SK-N-SH treated with all-trans-retinoic acid at 6 μM for 48 hours (cell line): ENCODE measurements around the gene GTF2H1.

Source experiments
- ATAC-seq: fragments of 200-7000 bp; cut with Tn5 transposase; 3 replicates; pipeline ENCODE4 v1.9.1; 2020; ENCODE audit warnings: mild to moderate bottlenecking, moderate library complexity
- ARNTL ChIP-seq: fragments of 450-650 bp; formaldehyde crosslinking; IDR thresholded peaks from 2 replicates; pipeline ENCODE4 v1.5.0; 2020; ENCODE audit warnings: low read depth, mild to moderate bottlenecking, moderate library complexity, borderline replicate concordance
- BACH2 ChIP-seq: fragments of 250-450 bp; sonication (Bioruptor Pico); IDR thresholded peaks from 2 replicates; pipeline ENCODE4 v1.9.0; 2021; ENCODE audit warnings: mild to moderate bottlenecking, borderline replicate concordance
- ESRRG ChIP-seq: fragments of 250-450 bp; sonication (Bioruptor Pico); IDR thresholded peaks from 2 replicates; pipeline ENCODE4 v1.6.1; 2021; ENCODE audit warnings: mild to moderate bottlenecking
- GLIS3 ChIP-seq: fragments of 250-450 bp; sonication (Bioruptor Pico); IDR thresholded peaks from 2 replicates; pipeline ENCODE4 v1.5.0; 2020; ENCODE audit warnings: mild to moderate bottlenecking, moderate library complexity
- ISL1 ChIP-seq: fragments of 250-450 bp; sonication (Bioruptor Pico); IDR thresholded peaks from 2 replicates; pipeline ENCODE4 v2.1.2; 2022; ENCODE audit warnings: mild to moderate bottlenecking, moderate library complexity
- RARB ChIP-seq: fragments of 250-450 bp; sonication (Bioruptor Pico); IDR thresholded peaks from 2 replicates; pipeline ENCODE4 v1.8.0; 2021; ENCODE audit warnings: mild to moderate bottlenecking, moderate library complexity
- SNAI2 ChIP-seq: fragments of 250-450 bp; sonication (Bioruptor Pico); IDR thresholded peaks from 2 replicates; pipeline ENCODE4 v1.5.0; 2020; ENCODE audit warnings: mild to moderate bottlenecking, moderate library complexity
- TCF4 ChIP-seq: fragments of 250-450 bp; sonication (Bioruptor Pico); IDR thresholded peaks from 2 replicates; pipeline ENCODE4 v1.8.0; 2021; ENCODE audit warnings: mild to moderate bottlenecking, moderate library complexity, borderline replicate concordance
- TOX ChIP-seq: fragments of 250-450 bp; sonication (Bioruptor Pico); IDR thresholded peaks from 2 replicates; pipeline ENCODE4 v1.8.0; 2021; ENCODE audit warnings: mild to moderate bottlenecking, moderate library complexity, borderline replicate concordance
- ZFP3 ChIP-seq: fragments of 250-450 bp; sonication (Bioruptor Pico); IDR thresholded peaks from 2 replicates; pipeline ENCODE4 v1.5.0; 2020; ENCODE audit warnings: mild to moderate bottlenecking, moderate library complexity
- ZFP30 ChIP-seq: fragments of 450-650 bp; formaldehyde crosslinking; IDR thresholded peaks from 2 replicates; pipeline ENCODE4 v1.5.0; 2022; ENCODE audit warnings: mild to moderate bottlenecking, moderate library complexity
- ZNF565 ChIP-seq: fragments of 450-650 bp; formaldehyde crosslinking; conservative IDR thresholded peaks from 2 replicates; pipeline ENCODE4 v1.5.0; 2020; ENCODE audit warnings: low read depth, mild to moderate bottlenecking, moderate library complexity
- ZNF70 ChIP-seq: fragments of 450-650 bp; formaldehyde crosslinking; IDR thresholded peaks from 2 replicates; pipeline ENCODE4 v1.5.0; 2020; ENCODE audit warnings: mild to moderate bottlenecking, moderate library complexity
- ZNF8 ChIP-seq: fragments of 450-650 bp; formaldehyde crosslinking; IDR thresholded peaks from 2 replicates; pipeline ENCODE4 v1.5.0; 2020; ENCODE audit warnings: mild to moderate bottlenecking, moderate library complexity
- TF ChIP-seq, protein P1 (sequence below): fragments of 250-450 bp; sonication (Bioruptor Pico); IDR thresholded peaks from 2 replicates; pipeline ENCODE4 v1.5.1; 2021; ENCODE audit warnings: mild to moderate bottlenecking, moderate library complexity
- TF ChIP-seq, protein P2 (sequence below): fragments of 250-450 bp; sonication (Bioruptor Pico); IDR thresholded peaks from 2 replicates; pipeline ENCODE4 v1.8.0; 2020; ENCODE audit warnings: mild to moderate bottlenecking, moderate library complexity, borderline replicate concordance
- TF ChIP-seq, protein P3 (sequence below): fragments of 250-450 bp; sonication (Bioruptor Pico); IDR thresholded peaks from 2 replicates; pipeline ENCODE4 v1.8.0; 2021; ENCODE audit warnings: low read depth, mild to moderate bottlenecking, moderate library complexity, borderline replicate concordance
- TF ChIP-seq, protein P4 (sequence below): fragments of 250-450 bp; sonication (Bioruptor Pico); IDR thresholded peaks from 2 replicates; pipeline ENCODE4 v1.5.1; 2020; ENCODE audit warnings: low read depth, mild to moderate bottlenecking, moderate library complexity
- TF ChIP-seq, protein P5 (sequence below): fragments of 250-450 bp; sonication (Bioruptor Pico); IDR thresholded peaks from 2 replicates; pipeline ENCODE4 v1.5.0; 2020; ENCODE audit warnings: mild to moderate bottlenecking, moderate library complexity

The GTF2H1 gene

DNA sequence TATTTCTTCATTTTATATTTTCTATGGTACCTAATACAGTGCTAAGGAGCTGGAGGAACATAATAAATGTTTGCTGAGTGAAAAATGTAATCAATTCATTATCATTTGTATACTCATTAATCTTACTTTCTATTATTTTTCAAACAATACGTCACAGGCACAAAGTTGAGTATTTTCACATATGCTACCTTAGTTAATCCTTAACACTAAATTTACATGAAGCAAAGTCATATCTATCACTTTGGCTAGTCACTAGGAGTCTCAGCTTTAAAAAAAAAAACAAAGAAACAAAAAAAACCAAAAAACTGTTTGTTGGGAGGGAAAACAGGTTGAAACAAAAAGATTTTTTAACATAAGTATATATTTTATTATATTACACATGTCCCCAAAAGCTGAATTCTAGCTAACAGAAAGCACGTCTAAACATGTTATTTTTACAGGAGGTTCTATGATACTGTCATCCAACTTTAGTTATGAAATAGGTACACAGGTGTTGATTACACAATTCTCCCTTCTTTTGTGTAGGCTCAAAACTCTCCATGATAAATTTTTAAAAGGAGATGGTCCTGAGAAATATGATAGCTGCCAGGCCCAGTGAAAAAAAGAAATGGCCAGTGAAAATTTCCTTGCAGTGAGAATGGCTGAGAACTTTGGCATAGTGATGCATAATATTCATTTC is 14.8 kb upstream of the GTF2H1 start:
- TF ChIP-seq TOX (CRISPR knock-in tag) (no peak), ZNF8 (no peak)
- TF ChIP-seq, protein P1, sequence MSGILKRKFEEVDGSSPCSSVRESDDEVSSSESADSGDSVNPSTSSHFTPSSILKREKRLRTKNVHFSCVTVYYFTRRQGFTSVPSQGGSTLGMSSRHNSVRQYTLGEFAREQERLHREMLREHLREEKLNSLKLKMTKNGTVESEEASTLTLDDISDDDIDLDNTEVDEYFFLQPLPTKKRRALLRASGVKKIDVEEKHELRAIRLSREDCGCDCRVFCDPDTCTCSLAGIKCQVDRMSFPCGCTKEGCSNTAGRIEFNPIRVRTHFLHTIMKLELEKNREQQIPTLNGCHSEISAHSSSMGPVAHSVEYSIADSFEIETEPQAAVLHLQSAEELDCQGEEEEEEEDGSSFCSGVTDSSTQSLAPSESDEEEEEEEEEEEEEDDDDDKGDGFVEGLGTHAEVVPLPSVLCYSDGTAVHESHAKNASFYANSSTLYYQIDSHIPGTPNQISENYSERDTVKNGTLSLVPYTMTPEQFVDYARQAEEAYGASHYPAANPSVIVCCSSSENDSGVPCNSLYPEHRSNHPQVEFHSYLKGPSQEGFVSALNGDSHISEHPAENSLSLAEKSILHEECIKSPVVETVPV (CRISPR knock-in tag): no peak
- TF ChIP-seq, protein P2, sequence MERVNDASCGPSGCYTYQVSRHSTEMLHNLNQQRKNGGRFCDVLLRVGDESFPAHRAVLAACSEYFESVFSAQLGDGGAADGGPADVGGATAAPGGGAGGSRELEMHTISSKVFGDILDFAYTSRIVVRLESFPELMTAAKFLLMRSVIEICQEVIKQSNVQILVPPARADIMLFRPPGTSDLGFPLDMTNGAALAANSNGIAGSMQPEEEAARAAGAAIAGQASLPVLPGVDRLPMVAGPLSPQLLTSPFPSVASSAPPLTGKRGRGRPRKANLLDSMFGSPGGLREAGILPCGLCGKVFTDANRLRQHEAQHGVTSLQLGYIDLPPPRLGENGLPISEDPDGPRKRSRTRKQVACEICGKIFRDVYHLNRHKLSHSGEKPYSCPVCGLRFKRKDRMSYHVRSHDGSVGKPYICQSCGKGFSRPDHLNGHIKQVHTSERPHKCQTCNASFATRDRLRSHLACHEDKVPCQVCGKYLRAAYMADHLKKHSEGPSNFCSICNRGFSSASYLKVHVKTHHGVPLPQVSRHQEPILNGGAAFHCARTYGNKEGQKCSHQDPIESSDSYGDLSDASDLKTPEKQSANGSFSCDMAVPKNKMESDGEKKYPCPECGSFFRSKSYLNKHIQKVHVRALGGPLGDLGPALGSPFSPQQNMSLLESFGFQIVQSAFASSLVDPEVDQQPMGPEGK (CRISPR knock-in tag): no peak
- TF ChIP-seq, all 23 proteins: peak for 0
- no peak for ATAC-seq

DNA sequence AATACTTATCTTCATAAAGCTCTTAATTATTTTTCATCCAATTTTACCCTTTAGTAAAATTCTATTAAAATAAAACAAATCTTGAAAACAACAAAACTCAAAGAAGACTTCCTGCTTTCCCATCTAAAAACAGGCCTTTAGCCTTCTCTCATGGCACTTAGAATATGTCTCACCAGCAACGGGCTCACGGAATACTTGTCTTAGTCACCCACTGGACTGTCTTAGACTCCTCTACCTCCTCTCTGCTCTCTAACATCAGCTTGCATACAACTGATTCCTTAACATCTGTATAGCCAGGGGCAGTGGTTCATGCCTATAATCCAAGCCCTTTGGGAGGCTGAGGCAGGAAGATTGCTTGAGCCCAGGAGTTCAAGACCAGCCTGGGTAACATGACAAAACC is 14.1 kb upstream of the GTF2H1 start:
- TF ChIP-seq BACH2 (no peak), ZNF565 (CRISPR knock-in tag) (no peak), ZFP30 (no peak), SNAI2 (CRISPR knock-in tag) (no peak), RARB (CRISPR knock-in tag) (no peak), ZFP3 (CRISPR knock-in tag) (no peak), GLIS3 (CRISPR knock-in tag) (no peak), ARNTL (CRISPR knock-in tag) (no peak), TCF4 (CRISPR knock-in tag) (no peak), ESRRG (no peak), ZNF70 (CRISPR knock-in tag) (no peak), ZNF8 (no peak), ISL1 (no peak)
- TF ChIP-seq, protein P3, sequence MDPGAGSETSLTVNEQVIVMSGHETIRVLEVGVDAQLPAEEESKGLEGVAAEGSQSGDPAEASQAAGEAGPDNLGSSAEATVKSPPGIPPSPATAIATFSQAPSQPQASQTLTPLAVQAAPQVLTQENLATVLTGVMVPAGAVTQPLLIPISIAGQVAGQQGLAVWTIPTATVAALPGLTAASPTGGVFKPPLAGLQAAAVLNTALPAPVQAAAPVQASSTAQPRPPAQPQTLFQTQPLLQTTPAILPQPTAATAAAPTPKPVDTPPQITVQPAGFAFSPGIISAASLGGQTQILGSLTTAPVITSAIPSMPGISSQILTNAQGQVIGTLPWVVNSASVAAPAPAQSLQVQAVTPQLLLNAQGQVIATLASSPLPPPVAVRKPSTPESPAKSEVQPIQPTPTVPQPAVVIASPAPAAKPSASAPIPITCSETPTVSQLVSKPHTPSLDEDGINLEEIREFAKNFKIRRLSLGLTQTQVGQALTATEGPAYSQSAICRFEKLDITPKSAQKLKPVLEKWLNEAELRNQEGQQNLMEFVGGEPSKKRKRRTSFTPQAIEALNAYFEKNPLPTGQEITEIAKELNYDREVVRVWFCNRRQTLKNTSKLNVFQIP (CRISPR knock-in tag): no peak
- TF ChIP-seq, protein P2 (CRISPR knock-in tag): no peak
- TF ChIP-seq, protein P4, sequence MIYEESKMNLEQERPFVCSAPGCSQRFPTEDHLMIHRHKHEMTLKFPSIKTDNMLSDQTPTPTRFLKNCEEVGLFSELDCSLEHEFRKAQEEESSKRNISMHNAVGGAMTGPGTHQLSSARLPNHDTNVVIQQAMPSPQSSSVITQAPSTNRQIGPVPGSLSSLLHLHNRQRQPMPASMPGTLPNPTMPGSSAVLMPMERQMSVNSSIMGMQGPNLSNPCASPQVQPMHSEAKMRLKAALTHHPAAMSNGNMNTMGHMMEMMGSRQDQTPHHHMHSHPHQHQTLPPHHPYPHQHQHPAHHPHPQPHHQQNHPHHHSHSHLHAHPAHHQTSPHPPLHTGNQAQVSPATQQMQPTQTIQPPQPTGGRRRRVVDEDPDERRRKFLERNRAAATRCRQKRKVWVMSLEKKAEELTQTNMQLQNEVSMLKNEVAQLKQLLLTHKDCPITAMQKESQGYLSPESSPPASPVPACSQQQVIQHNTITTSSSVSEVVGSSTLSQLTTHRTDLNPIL: no peak
- TF ChIP-seq, protein P1 (CRISPR knock-in tag): no peak
- TF ChIP-seq, protein P5, sequence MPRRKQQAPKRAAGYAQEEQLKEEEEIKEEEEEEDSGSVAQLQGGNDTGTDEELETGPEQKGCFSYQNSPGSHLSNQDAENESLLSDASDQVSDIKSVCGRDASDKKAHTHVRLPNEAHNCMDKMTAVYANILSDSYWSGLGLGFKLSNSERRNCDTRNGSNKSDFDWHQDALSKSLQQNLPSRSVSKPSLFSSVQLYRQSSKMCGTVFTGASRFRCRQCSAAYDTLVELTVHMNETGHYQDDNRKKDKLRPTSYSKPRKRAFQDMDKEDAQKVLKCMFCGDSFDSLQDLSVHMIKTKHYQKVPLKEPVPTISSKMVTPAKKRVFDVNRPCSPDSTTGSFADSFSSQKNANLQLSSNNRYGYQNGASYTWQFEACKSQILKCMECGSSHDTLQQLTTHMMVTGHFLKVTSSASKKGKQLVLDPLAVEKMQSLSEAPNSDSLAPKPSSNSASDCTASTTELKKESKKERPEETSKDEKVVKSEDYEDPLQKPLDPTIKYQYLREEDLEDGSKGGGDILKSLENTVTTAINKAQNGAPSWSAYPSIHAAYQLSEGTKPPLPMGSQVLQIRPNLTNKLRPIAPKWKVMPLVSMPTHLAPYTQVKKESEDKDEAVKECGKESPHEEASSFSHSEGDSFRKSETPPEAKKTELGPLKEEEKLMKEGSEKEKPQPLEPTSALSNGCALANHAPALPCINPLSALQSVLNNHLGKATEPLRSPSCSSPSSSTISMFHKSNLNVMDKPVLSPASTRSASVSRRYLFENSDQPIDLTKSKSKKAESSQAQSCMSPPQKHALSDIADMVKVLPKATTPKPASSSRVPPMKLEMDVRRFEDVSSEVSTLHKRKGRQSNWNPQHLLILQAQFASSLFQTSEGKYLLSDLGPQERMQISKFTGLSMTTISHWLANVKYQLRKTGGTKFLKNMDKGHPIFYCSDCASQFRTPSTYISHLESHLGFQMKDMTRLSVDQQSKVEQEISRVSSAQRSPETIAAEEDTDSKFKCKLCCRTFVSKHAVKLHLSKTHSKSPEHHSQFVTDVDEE (CRISPR knock-in tag): no peak
- ATAC-seq: no peak
